IMR-90 (cell line): ENCODE data around the gene SIRT5. TPM values are rescaled to one million over a fixed set of nuclear protein-coding genes. Genes with fewer than 3 reads are reported as not detected.

Experiments used
- ATAC-seq: fragments of 200-7000 bp; cut with Tn5 transposase; 2 replicates; pipeline ENCODE4 v1.9.1; 2020; ENCODE audit warnings: low read depth, mild to moderate bottlenecking, moderate library complexity
- BruUV-seq: library from RNA; stranded (reverse); fragments of 400-500 nt; replicated peaks from 2 replicates; lab custom pipeline; 2021; lab: Mats Ljungman, UMichigan
- CTCF ChIA-PET: fragments of 300-600 bp; formaldehyde crosslinking; extraction: SDS; loops from one replicate; lab custom pipeline; 2021; ENCODE audit warnings: antibody characterized with exemption; lab: Yijun Ruan, JAX
- POLR2A ChIA-PET: fragments of 300-600 bp; sonication (Branson Sonifier 250); formaldehyde crosslinking; loops from one replicate; lab custom pipeline; 2022; ENCODE audit warnings: antibody characterized with exemption; ENCODE audit not compliant: unreplicated experiment; lab: Charles Lee
- DNase-seq: peaks from one replicate; pipeline ENCODE4 v3.0.0; 2013
- H2AFZ ChIP-seq: replicated peaks from 2 replicates; pipeline ENCODE3; 2013; ENCODE audit warnings: low read length, mild to moderate bottlenecking; ENCODE audit not compliant: poor library complexity
- H2AK5ac ChIP-seq: 2 replicates; pipeline ENCODE4 v1.6.1; 2013; ENCODE audit warnings: low read depth, low read length, inconsistent platforms
- H2AK9ac ChIP-seq: replicated peaks from 2 replicates; pipeline ENCODE3; 2013; ENCODE audit warnings: mild to moderate bottlenecking, low read depth, low read length, moderate library complexity; ENCODE audit not compliant: poor library complexity
- H2BK120ac ChIP-seq: 2 replicates; pipeline ENCODE4 v1.6.1; 2013; ENCODE audit warnings: low read depth, low read length, inconsistent platforms
- H2BK15ac ChIP-seq: 3 replicates; pipeline ENCODE4 v1.6.1; 2013; ENCODE audit warnings: low read depth, low read length, inconsistent platforms
- H2BK20ac ChIP-seq: 2 replicates; pipeline ENCODE4 v1.6.1; 2013; ENCODE audit warnings: low read depth, mild to moderate bottlenecking, inconsistent platforms, low read length, moderate library complexity
- H2BK5ac ChIP-seq: 2 replicates; pipeline ENCODE4 v1.6.1; 2013; ENCODE audit warnings: mild to moderate bottlenecking, low read depth, low read length, inconsistent platforms; ENCODE audit not compliant: poor library complexity, severe bottlenecking
- H3K14ac ChIP-seq: replicated peaks from 2 replicates; pipeline ENCODE4 v1.6.1; 2013; ENCODE audit warnings: low read depth, low read length, inconsistent platforms
- H3K18ac ChIP-seq: 2 replicates; pipeline ENCODE4 v1.6.1; 2013; ENCODE audit warnings: low read depth, low read length, control low read depth
- H3K23ac ChIP-seq: 2 replicates; pipeline ENCODE4 v1.6.1; 2013; ENCODE audit warnings: low read depth, low read length, inconsistent platforms
- H3K27ac ChIP-seq: 2 replicates; pipeline ENCODE4 v1.5.1; 2013; ENCODE audit warnings: mild to moderate bottlenecking, control low read depth, low read length; ENCODE audit not compliant: insufficient read depth
- H3K27me3 ChIP-seq: 2 replicates; pipeline ENCODE4 v1.6.1; 2013; ENCODE audit warnings: low read length; ENCODE audit not compliant: control insufficient read depth, insufficient read depth
- H3K36me3 ChIP-seq: 2 replicates; pipeline ENCODE4 v1.6.1; 2013; ENCODE audit warnings: low read length, mixed read lengths; ENCODE audit not compliant: control insufficient read depth, insufficient read depth
- H3K4ac ChIP-seq: 2 replicates; pipeline ENCODE4 v1.6.1; 2013; ENCODE audit warnings: low read depth, low read length, inconsistent platforms
- H3K4me1 ChIP-seq: 2 replicates; pipeline ENCODE4 v1.6.1; 2013; ENCODE audit warnings: low read length, mixed read lengths; ENCODE audit not compliant: control insufficient read depth, insufficient read depth
- H3K4me2 ChIP-seq: 2 replicates; pipeline ENCODE4 v1.6.1; 2013; ENCODE audit warnings: low read depth, mild to moderate bottlenecking, control low read depth, low read length, moderate library complexity
- H3K4me3 ChIP-seq: 2 replicates; pipeline ENCODE4 v1.5.1; 2013; ENCODE audit warnings: low read depth, mild to moderate bottlenecking, control low read depth, low read length, moderate library complexity; ENCODE audit not compliant: insufficient read depth
- H3K56ac ChIP-seq: 2 replicates; pipeline ENCODE4 v1.6.1; 2013; ENCODE audit warnings: low read length, inconsistent platforms; ENCODE audit not compliant: insufficient read depth; ENCODE audit errors: extremely low read depth
- H3K79me1 ChIP-seq, 2 experiments: 2 replicates each; pipeline ENCODE4 v1.6.1; 2013; ENCODE audit warnings: low read length in 2 of 2, inconsistent platforms in 1 of 2, low read depth in 1 of 2
- H3K9ac ChIP-seq: 2 replicates; pipeline ENCODE4 v1.6.1; 2013; ENCODE audit warnings: low read depth, low read length, control low read depth
- H3K9me1 ChIP-seq: 2 replicates; pipeline ENCODE4 v1.6.1; 2013; ENCODE audit warnings: low read length, inconsistent platforms; ENCODE audit not compliant: insufficient read depth
- H3K9me3 ChIP-seq: 2 replicates; pipeline ENCODE4 v1.6.1; 2013; ENCODE audit warnings: low read length; ENCODE audit not compliant: control insufficient read depth, insufficient read depth
- H4K20me1 ChIP-seq: 2 replicates; pipeline ENCODE4 v1.6.1; 2013; ENCODE audit warnings: low read length, inconsistent platforms; ENCODE audit not compliant: insufficient read depth
- H4K5ac ChIP-seq: 2 replicates; pipeline ENCODE4 v1.6.1; 2013; ENCODE audit warnings: mild to moderate bottlenecking, low read depth, low read length, control low read depth
- H4K8ac ChIP-seq, 2 experiments: 2 replicates each; pipeline ENCODE4 v1.6.1; 2013; ENCODE audit warnings: low read depth in 2 of 2, low read length in 2 of 2, control low read depth in 1 of 2, inconsistent platforms in 1 of 2
- H4K91ac ChIP-seq: 2 replicates; pipeline ENCODE4 v1.6.1; 2013; ENCODE audit warnings: low read depth, low read length, inconsistent platforms; ENCODE audit not compliant: insufficient read depth
- CHD1 ChIP-seq: IDR thresholded peaks from 2 replicates; pipeline ENCODE4 v1.6.1; 2012; ENCODE audit warnings: low read depth, low read length, improper control_type of control experiment
- RFX5 ChIP-seq: IDR thresholded peaks from 2 replicates; pipeline ENCODE4 v1.8.0; 2012; ENCODE audit warnings: low read depth, mild to moderate bottlenecking, low read length, moderate library complexity
- WGBS, 2 experiments: methylation state at CpG; one replicate each; pipeline versions ENCODE4 v1.1.5 to v1.1.7; 2013; ENCODE audit warnings: missing lambda C conversion rate in 2 of 2; ENCODE audit not compliant: insufficient read length in 1 of 2; ENCODE audit errors: extremely low coverage in 2 of 2; 5-methylcytosine and 5-hydroxymethylcytosine counted together
- dilution Hi-C: fragments of 300-500 bp; cut with HindIII; formaldehyde crosslinking; loops from one replicate; pipeline ENCODE4 v1.14.3; 2018; ENCODE audit warnings: low sequenced_read_pairs; ENCODE audit not compliant: unreplicated experiment
- in situ Hi-C: fragments of 300-500 bp; cut with MboI; formaldehyde crosslinking; loops from 3 replicates; pipeline ENCODE4 v1.14.3; 2019; ENCODE audit warnings: low sequenced_read_pairs, inconsistent platforms, mixed read lengths
- intact Hi-C: fragments of 100-400 bp; cut with micrococcal nuclease; formaldehyde crosslinking; loops from 2 replicates; pipeline ENCODE4 v1.10.0; 2022
- polyA plus RNA-seq, 3 experiments: library from polyadenylated mRNA; depleted of rRNA; stranded (reverse); fragments of >200 nt; gene quantifications; 2 replicates each; pipeline ENCODE4 v1.2.3, GENCODE V29; 2012; ENCODE audit warnings: low replicate concordance in 1 of 3
- total RNA-seq: library from RNA; depleted of rRNA; stranded (reverse); fragments of >200 nt; gene quantifications from 2 replicates; pipeline ENCODE4 v1.2.3, GENCODE V29; 2012
- TF ChIP-seq, protein P1 (sequence below): conservative IDR thresholded peaks from 2 replicates; pipeline ENCODE4 v1.5.1; 2012; ENCODE audit warnings: mild to moderate bottlenecking, low read depth, low read length, improper control_type of control experiment

Gene SIRT5
- total and polyA plus RNA-seq, 2 of the 4 experiments (the other 2 are of a cell fraction), result 4.7 to 5.2 TPM

DNA sequence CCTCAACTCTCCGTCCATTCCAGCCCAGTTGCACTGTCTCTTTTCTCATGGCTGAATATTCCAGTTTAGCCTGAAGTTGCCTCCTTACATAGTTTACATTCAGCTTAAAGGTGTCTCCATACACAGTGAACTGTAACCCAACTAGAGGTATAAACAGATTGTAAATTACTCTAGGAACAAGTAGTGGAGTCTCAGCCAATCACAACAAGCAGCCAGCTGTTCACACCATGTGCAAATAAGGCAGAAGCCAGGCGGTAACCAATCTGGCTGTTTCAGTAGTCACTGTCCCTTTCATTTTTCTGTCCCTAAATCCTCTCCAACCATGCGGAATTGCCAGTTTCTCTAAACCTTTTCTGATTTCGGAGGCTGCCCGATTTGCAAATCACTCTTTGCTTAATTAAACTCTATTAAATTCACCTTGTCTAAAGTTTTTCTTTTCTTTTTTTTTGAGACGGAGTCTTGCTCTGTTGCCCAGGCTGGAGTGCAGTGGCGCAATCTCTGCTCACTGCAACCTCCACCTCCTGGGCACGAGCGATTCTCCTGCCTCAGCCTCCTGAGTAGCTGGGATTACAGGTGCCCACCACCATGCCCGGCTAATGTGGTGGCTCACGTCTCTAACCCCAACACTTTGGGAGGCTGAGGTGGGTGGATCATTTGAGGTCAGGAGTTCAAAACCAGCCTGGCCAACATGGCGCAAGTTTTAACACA lies 49.4 kb upstream of the SIRT5 start:
- H3K14ac ChIP-seq, result no peak overlapping the region
- no peaks in the 10 kb centered on the region for H3K36me3 ChIP-seq
- H3K27me3 ChIP-seq, result no peaks in the 10 kb centered on the region
- intact Hi-C loops, result no loop called here
- H3K9ac ChIP-seq, result no peak overlapping the region
- H3K4me1 ChIP-seq, result no peaks in the 10 kb centered on the region
- H2BK20ac ChIP-seq, result no peak overlapping the region
- H3K79me1 ChIP-seq, result no peaks in the 10 kb centered on the region
- H3K4me3 ChIP-seq, result no peak overlapping the region
- H3K4ac ChIP-seq, result no peak overlapping the region
- H3K9me1 ChIP-seq, result no peaks in the 10 kb centered on the region
- TF ChIP-seq, protein P1, sequence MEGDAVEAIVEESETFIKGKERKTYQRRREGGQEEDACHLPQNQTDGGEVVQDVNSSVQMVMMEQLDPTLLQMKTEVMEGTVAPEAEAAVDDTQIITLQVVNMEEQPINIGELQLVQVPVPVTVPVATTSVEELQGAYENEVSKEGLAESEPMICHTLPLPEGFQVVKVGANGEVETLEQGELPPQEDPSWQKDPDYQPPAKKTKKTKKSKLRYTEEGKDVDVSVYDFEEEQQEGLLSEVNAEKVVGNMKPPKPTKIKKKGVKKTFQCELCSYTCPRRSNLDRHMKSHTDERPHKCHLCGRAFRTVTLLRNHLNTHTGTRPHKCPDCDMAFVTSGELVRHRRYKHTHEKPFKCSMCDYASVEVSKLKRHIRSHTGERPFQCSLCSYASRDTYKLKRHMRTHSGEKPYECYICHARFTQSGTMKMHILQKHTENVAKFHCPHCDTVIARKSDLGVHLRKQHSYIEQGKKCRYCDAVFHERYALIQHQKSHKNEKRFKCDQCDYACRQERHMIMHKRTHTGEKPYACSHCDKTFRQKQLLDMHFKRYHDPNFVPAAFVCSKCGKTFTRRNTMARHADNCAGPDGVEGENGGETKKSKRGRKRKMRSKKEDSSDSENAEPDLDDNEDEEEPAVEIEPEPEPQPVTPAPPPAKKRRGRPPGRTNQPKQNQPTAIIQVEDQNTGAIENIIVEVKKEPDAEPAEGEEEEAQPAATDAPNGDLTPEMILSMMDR, result no peak
- TF ChIP-seq RFX5 (no peak), CHD1 (no peak)
- dilution Hi-C loops, result no loop called here
- POLR2A ChIA-PET, result no interaction called here
- no peak overlapping the region for H4K5ac ChIP-seq
- no peak overlapping the region for H3K18ac ChIP-seq
- 57% methylated on average over 1 of the region's 12 CpGs; no CpG with 5 or more reads in 1 of the 2 experiments for WGBS, 2 experiments
- in situ Hi-C loops, result loop anchor here (25.0 kb wide), 1 partner anchor 338 kb away; no protein-coding TSS in a partner anchor
- H3K9me3 ChIP-seq, result no peaks in the 10 kb centered on the region
- CTCF ChIA-PET, result no interaction called here
- H3K23ac ChIP-seq, result no peak overlapping the region
- no TSS peak for BruUV-seq
- H3K4me2 ChIP-seq, result no peak overlapping the region
- no peak overlapping the region for H2AK9ac ChIP-seq
- no peak overlapping the region for H2BK15ac ChIP-seq
- no peak overlapping the region for H3K27ac ChIP-seq
- DNase-seq (no peak), ATAC-seq (no peak)
- no peak overlapping the region for H2BK120ac ChIP-seq
- H2AFZ ChIP-seq, result no peak overlapping the region
- no peak overlapping the region for H4K8ac ChIP-seq
- no peak overlapping the region for H4K91ac ChIP-seq
- H3K56ac ChIP-seq, result no peak overlapping the region
- no peak overlapping the region; the same call in 1 of the 2 replicates for H2AK5ac ChIP-seq
- H4K20me1 ChIP-seq, result no peaks in the 10 kb centered on the region
- no peak overlapping the region for H2BK5ac ChIP-seq
